Naive thymus-derived CD4-positive, alpha-beta T cell (primary cell): Measurements from ENCODE around the gene PHACTR1. TPM values are rescaled to one million over a fixed set of nuclear protein-coding genes. Genes with fewer than 3 reads are reported as not detected.
"Not testable (repeated sequence)": the region's sequence is repeated elsewhere in the genome, so short reads cannot be mapped to it uniquely, and the experiment has no call there.

Experiments used
- ATAC-seq: fragments of 150-1000 bp; cut with Tn5 transposase; 2 replicates; pipeline ENCODE4 v1.10.0; 2021; ENCODE audit warnings: mild to moderate bottlenecking, moderate library complexity
- CTCF ChIA-PET: fragments of 350-600 bp; sonication (Branson Sonifier 250); formaldehyde crosslinking; loops from one replicate; lab custom pipeline; 2021; ENCODE audit warnings: antibody characterized with exemption; lab: Charles Lee
- POLR2A ChIA-PET: fragments of 350-600 bp; sonication (Branson Sonifier 250); formaldehyde crosslinking; loops from one replicate; lab custom pipeline; 2021; ENCODE audit warnings: antibody characterized with exemption, inconsistent platforms; lab: Charles Lee
- DNase-seq, 9 donors: peaks; one replicate each; pipeline versions ENCODE4 v3.0.0 to v3.0.0-alpha.2; 2020 to 2022; ENCODE audit warnings: mixed read lengths in 1 of 9
- H3K27ac ChIP-seq: one replicate; pipeline ENCODE4 v1.7.0; 2013; ENCODE audit warnings: mild to moderate bottlenecking, low read depth, low read length, moderate library complexity
- H3K27me3 ChIP-seq, 2 donors: one replicate each; pipeline ENCODE4 v1.7.0; 2013; ENCODE audit warnings: low read length in 2 of 2, mild to moderate bottlenecking in 2 of 2, moderate library complexity in 2 of 2; ENCODE audit not compliant: control insufficient read depth in 2 of 2, insufficient read depth in 2 of 2
- H3K36me3 ChIP-seq, 3 experiments: 1 replicate in 2 of 3; 2 replicates in 1 of 3; pipeline ENCODE4 v1.7.0; 2013; ENCODE audit warnings: low read length in 3 of 3, mild to moderate bottlenecking in 3 of 3, moderate library complexity in 1 of 3; ENCODE audit not compliant: insufficient read depth in 3 of 3, control insufficient read depth in 2 of 3
- H3K4me1 ChIP-seq, 2 donors: one replicate each; pipeline ENCODE4 v1.7.0; 2013; ENCODE audit warnings: low read length in 2 of 2, mild to moderate bottlenecking in 2 of 2, moderate library complexity in 1 of 2; ENCODE audit not compliant: control insufficient read depth in 2 of 2, insufficient read depth in 2 of 2
- H3K4me3 ChIP-seq: 2 replicates; pipeline ENCODE4 v1.7.0; 2013; ENCODE audit warnings: mild to moderate bottlenecking, low read length
- H3K9me3 ChIP-seq, 3 experiments: 1 replicate in 2 of 3; 2 replicates in 1 of 3; pipeline ENCODE4 v1.7.0; 2013; ENCODE audit warnings: low read length in 3 of 3; ENCODE audit not compliant: control insufficient read depth in 2 of 3
- H3K27ac Mint-ChIP-seq, 9 donors: one replicate each; pipeline ENCODE4 v1.8.0; 2020 to 2022; ENCODE audit warnings: mixed read lengths in 9 of 9, mild to moderate bottlenecking in 8 of 9, moderate library complexity in 5 of 9, inconsistent platforms in 2 of 9
- H3K27me3 Mint-ChIP-seq, 5 donors: one replicate each; pipeline ENCODE4 v1.8.0; 2021 to 2022; ENCODE audit warnings: mixed read lengths in 5 of 5, mild to moderate bottlenecking in 1 of 5
- H3K36me3 Mint-ChIP-seq, 5 donors: one replicate each; pipeline ENCODE4 v1.8.0; 2020 to 2022; ENCODE audit warnings: mixed read lengths in 5 of 5, mild to moderate bottlenecking in 3 of 5, inconsistent platforms in 1 of 5
- H3K4me1 Mint-ChIP-seq, 7 donors: one replicate each; pipeline ENCODE4 v1.8.0; 2020 to 2022; ENCODE audit warnings: mixed read lengths in 7 of 7, mild to moderate bottlenecking in 3 of 7, inconsistent platforms in 1 of 7
- H3K4me3 Mint-ChIP-seq, 10 donors: one replicate each; pipeline ENCODE4 v1.8.0; 2020 to 2022; ENCODE audit warnings: mild to moderate bottlenecking in 10 of 10, mixed read lengths in 10 of 10, moderate library complexity in 6 of 10, inconsistent platforms in 2 of 10
- H3K9me3 Mint-ChIP-seq, 11 donors: one replicate each; pipeline ENCODE4 v1.8.0; 2020 to 2022; ENCODE audit warnings: mixed read lengths in 11 of 11, mild to moderate bottlenecking in 4 of 11, inconsistent platforms in 1 of 11, moderate library complexity in 1 of 11
- intact Hi-C, 2 donors: fragments of 100-400 bp; cut with micrococcal nuclease; formaldehyde crosslinking; loops; one replicate each; pipeline ENCODE4 v1.15.1; 2023
- polyA plus RNA-seq, 2 donors: library from polyadenylated mRNA; unstranded; fragments of 300-500 nt; fragmentation: Illumina TruSeq; gene quantifications; one replicate each; pipeline ENCODE4 v1.2.3, GENCODE V29; 2021
- total RNA-seq, 6 experiments: library from RNA in 5 of 6; stranded (reverse) in 5 of 6; gene quantifications; 1 replicate in 5 of 6; 2 replicates in 1 of 6; pipeline ENCODE4 v1.2.3 and lab custom pipeline; 2021 to 2026

Gene PHACTR1
- total and polyA plus RNA-seq, 7 experiments from 2014 or later: 0.18 to 43.1 (median 0.62) TPM

DNA sequence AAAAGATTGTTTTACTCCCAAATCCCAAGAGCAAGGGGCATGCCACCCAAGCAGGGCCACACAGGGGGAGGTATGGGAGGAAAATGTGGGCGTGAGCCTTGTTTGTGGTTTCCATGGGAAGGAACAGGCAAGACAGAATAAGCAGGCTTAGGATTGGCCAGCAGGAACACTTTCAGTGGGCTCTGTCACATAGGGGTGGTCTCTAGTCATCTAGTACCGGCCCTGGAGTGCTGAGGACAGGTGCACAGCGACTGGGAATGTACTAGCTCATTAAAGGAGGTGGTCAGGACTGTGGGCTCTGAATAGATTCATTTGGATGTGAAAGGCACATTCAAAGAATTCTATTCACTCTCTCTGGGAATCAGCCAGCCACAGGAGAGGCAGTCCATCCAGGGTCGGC lies 436.2 kb downstream of the PHACTR1 start:
- POLR2A ChIA-PET: no interaction called here
- Histone ChIP-seq H3K9me3 (no peaks in the 10 kb centered on the region), H3K27ac (no peak overlapping the region), H3K27me3 (no peaks in the 10 kb centered on the region), H3K4me3 (no peak overlapping the region), H3K36me3 (no peaks in the 10 kb centered on the region), H3K4me1 (no peaks in the 10 kb centered on the region)
- Mint-ChIP-seq H3K27me3 (peaks cover 4 to 21% (median 5%) of the 10 kb centered on the region in 5 donors), H3K27ac (no peak overlapping the region), H3K4me3 (no peak overlapping the region), H3K4me1 (no peaks in the 10 kb centered on the region), H3K9me3 (peaks cover 0 to 3% (median 0%) of the 10 kb centered on the region in 11 donors), H3K36me3 (no peaks in the 10 kb centered on the region)
- intact Hi-C loops: no loop called here
- CTCF ChIA-PET: no interaction called here
- ATAC-seq: no peak
- DNase-seq: no peak

DNA sequence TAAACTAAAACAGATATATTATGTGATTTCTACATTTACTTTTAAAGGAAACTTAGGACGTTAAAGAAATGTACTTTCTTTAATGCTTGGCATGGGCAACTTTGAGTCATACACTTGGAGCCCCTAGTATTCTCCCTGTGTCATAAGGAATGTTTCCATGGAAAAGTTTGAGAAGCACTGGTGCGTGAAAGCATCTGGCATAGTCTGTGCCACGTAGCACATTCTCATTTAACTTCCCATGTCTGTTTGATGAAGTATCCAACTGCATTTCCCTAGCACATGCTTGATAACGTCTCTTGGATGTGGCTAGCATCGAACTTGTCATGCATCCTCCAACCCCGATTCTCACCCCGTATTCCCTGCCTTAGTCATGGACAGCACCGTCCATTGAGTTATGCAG lies 439.8 kb downstream of the PHACTR1 start:
- CTCF ChIA-PET: no interaction called here
- intact Hi-C loops: no loop called here
- no peaks in the 10 kb centered on the region for H3K4me1 ChIP-seq

DNA sequence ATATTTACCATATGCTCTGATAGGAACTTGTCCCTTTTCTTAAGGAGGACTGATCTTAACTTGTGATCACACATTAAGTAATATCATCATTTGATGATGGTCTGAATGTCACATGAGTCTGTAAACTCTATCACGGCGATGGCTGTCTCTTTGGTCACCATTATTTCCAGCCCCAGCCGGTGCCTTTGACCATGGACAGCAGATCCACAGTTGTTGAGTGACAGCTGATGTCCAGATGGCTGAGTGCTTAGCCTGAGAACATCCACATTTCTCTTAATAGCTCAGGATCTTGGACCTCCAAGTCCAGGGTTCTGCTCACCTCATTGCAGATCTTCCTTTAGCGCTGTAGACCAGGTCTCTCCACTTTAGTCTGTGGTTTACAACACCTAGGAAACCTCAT lies 440.7 kb downstream of the PHACTR1 start:
- CTCF ChIA-PET: no interaction called here
- H3K36me3 Mint-ChIP-seq: no peaks in the 10 kb centered on the region
- H3K27me3 ChIP-seq: no peaks in the 10 kb centered on the region
- peaks cover 6 to 15% (median 10%) of the 10 kb centered on the region in 5 donors for H3K27me3 Mint-ChIP-seq
- no peak overlapping the region for H3K27ac ChIP-seq
- peaks cover 0 to 1% (median 0%) of the 10 kb centered on the region in 11 donors for H3K9me3 Mint-ChIP-seq
- intact Hi-C loops: no loop called here
- no peak overlapping the region for H3K4me3 ChIP-seq
- no peak for ATAC-seq
- no peaks in the 10 kb centered on the region for H3K36me3 ChIP-seq
- H3K4me1 ChIP-seq: no peaks in the 10 kb centered on the region
- peaks cover 0 to 5% (median 0%) of the 10 kb centered on the region in 7 donors for H3K4me1 Mint-ChIP-seq
- POLR2A ChIA-PET: no interaction called here
- no peaks in the 10 kb centered on the region for H3K9me3 ChIP-seq
- no peak overlapping the region for H3K4me3 Mint-ChIP-seq
- DNase-seq: no peak
- no peak overlapping the region for H3K27ac Mint-ChIP-seq

More for the DNA sequence above, 439.8 kb downstream of the PHACTR1 start:
- H3K27ac ChIP-seq: no peak overlapping the region
- no peaks in the 10 kb centered on the region for H3K27me3 ChIP-seq
- no peaks in the 10 kb centered on the region for H3K36me3 Mint-ChIP-seq
- no peak for ATAC-seq
- no peaks in the 10 kb centered on the region for H3K36me3 ChIP-seq
- DNase-seq: no peak
- H3K9me3 ChIP-seq: no peaks in the 10 kb centered on the region
- H3K9me3 Mint-ChIP-seq: peaks cover 0 to 1% (median 0%) of the 10 kb centered on the region in 11 donors
- H3K4me3 Mint-ChIP-seq: no peak overlapping the region
- no peak overlapping the region for H3K4me3 ChIP-seq
- POLR2A ChIA-PET: no interaction called here
- H3K27ac Mint-ChIP-seq: no peak overlapping the region
- peaks cover 7 to 14% (median 9%) of the 10 kb centered on the region in 5 donors for H3K27me3 Mint-ChIP-seq
- H3K4me1 Mint-ChIP-seq: peaks cover 0 to 5% (median 0%) of the 10 kb centered on the region in 7 donors

GRCh38 chr6:13159300-13159699 lies 442.7 kb downstream of the PHACTR1 start:
- Histone ChIP-seq H3K27ac (no peak overlapping the region), H3K4me3 (no peak overlapping the region), H3K36me3 (no peaks in the 10 kb centered on the region), H3K4me1 (no peaks in the 10 kb centered on the region), H3K9me3 (no peaks in the 10 kb centered on the region), H3K27me3 (no peaks in the 10 kb centered on the region)
- ATAC-seq (no peak), DNase-seq (no peak)
- Mint-ChIP-seq H3K9me3 (peaks cover 0 to 1% (median 0%) of the 10 kb centered on the region in 11 donors), H3K4me1 (peaks cover 0 to 8% (median 4%) of the 10 kb centered on the region in 7 donors), H3K27me3 (peaks cover 4 to 10% (median 8%) of the 10 kb centered on the region in 5 donors), H3K27ac (no peak overlapping the region), H3K4me3 (no peak overlapping the region), H3K36me3 (no peaks in the 10 kb centered on the region)
- CTCF ChIA-PET: no interaction called here
- intact Hi-C loops: no loop called here
- POLR2A ChIA-PET: no interaction called here

- H3K27ac Mint-ChIP-seq, H3K27ac ChIP-seq, H3K9me3 ChIP-seq, H3K36me3 ChIP-seq, H3K4me3 Mint-ChIP-seq, intact Hi-C loops, CTCF ChIA-PET, POLR2A ChIA-PET, ATAC-seq, H3K4me1 ChIP-seq, H3K4me3 ChIP-seq, H3K4me1 Mint-ChIP-seq, H3K36me3 Mint-ChIP-seq, H3K27me3 ChIP-seq, DNase-seq, H3K9me3 Mint-ChIP-seq: not testable (repeated sequence)
- H3K27me3 Mint-ChIP-seq: peaks cover 4 to 10% (median 6%) of the 10 kb centered on the region in 5 donors
Measured at GRCh38 chr6:13159822-13160221, 443.3 kb downstream of the PHACTR1 start.

GRCh38 chr6:13163161-13163944 lies 446.8 kb downstream of the PHACTR1 start:
- ChIA-PET CTCF (no interaction called here), POLR2A (no interaction called here)
- H3K27me3 Mint-ChIP-seq: peaks cover 7 to 12% (median 8%) of the 10 kb centered on the region in 5 donors
- no peak overlapping the region for H3K4me3 ChIP-seq
- no peaks in the 10 kb centered on the region for H3K9me3 Mint-ChIP-seq
- intact Hi-C loops: no loop called here
- H3K27ac Mint-ChIP-seq: no peak overlapping the region
- no peaks in the 10 kb centered on the region for H3K36me3 ChIP-seq
- H3K4me1 Mint-ChIP-seq: peaks cover 0 to 8% (median 4%) of the 10 kb centered on the region in 7 donors
- H3K4me3 Mint-ChIP-seq: no peak overlapping the region
- no peak for DNase-seq
- H3K27ac ChIP-seq: no peak overlapping the region
- no peaks in the 10 kb centered on the region for H3K27me3 ChIP-seq
- H3K9me3 ChIP-seq: no peaks in the 10 kb centered on the region
- H3K36me3 Mint-ChIP-seq: no peaks in the 10 kb centered on the region
- H3K4me1 ChIP-seq: no peaks in the 10 kb centered on the region
- peak; percentile 53 for ATAC-seq

DNA sequence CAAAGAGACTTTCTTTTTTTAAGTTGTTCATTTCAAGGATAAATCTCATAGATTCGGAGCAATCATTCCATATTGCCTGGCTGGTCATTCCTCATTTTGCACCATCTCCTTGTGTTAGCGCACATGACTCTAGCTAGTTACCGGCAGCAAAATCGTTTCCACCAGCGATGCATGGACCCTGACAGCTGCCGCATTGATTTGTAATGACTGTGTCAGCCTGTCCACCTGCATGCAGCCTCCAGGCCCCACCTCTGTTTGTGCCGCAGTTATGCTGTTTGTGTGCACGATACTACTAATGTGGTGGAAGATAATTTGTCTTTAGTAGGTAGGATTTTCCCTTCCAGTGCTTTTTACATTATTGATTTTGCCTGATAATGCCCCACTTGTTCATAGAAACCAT lies 447.7 kb downstream of the PHACTR1 start:
- intact Hi-C loops: no loop called here
- H3K4me3 ChIP-seq: no peak overlapping the region
- no peaks in the 10 kb centered on the region for H3K36me3 ChIP-seq
- Mint-ChIP-seq H3K4me1 (peaks cover 0 to 6% (median 4%) of the 10 kb centered on the region in 7 donors), H3K27me3 (peaks cover 5 to 22% (median 16%) of the 10 kb centered on the region in 5 donors), H3K27ac (no peak overlapping the region), H3K9me3 (no peaks in the 10 kb centered on the region), H3K4me3 (no peak overlapping the region), H3K36me3 (no peaks in the 10 kb centered on the region)
- ATAC-seq: no peak
- no peaks in the 10 kb centered on the region for H3K9me3 ChIP-seq
- no peak overlapping the region for H3K27ac ChIP-seq
- POLR2A ChIA-PET: no interaction called here
- CTCF ChIA-PET: no interaction called here
- no peaks in the 10 kb centered on the region for H3K4me1 ChIP-seq
- DNase-seq: no peak
- no peaks in the 10 kb centered on the region for H3K27me3 ChIP-seq
